SK-N-SH (cell line): ENCODE measurements around the gene SMIM44. TPM values are rescaled to one million over a fixed set of nuclear protein-coding genes. Genes with fewer than 3 reads are reported as not detected.
A peak's percentile ranks its signal among the peaks of the same experiment; 100 is the strongest.

Experiments used
- CTCF ChIA-PET: fragments of 300-600, 350-600 bp; formaldehyde crosslinking; extraction: SDS; loops from one replicate; lab custom pipeline; 2021; lab: Yijun Ruan, JAX
- POLR2A ChIA-PET: fragments of 350-600 bp; sonication (Branson Sonifier 250); formaldehyde crosslinking; extraction: SDS; loops from one replicate; lab custom pipeline; 2020; ENCODE audit warnings: antibody characterized with exemption, inconsistent platforms; lab: Yijun Ruan, JAX
- DNase-seq: peaks from one replicate; pipeline ENCODE4 v3.0.0; 2012
- H2AFZ ChIP-seq: fragments of 200-600 bp; sonication (generic); 2 replicates; pipeline ENCODE4 v1.8.1; 2016; ENCODE audit warnings: antibody characterized with exemption, mild to moderate bottlenecking, low read depth
- H3F3A ChIP-seq: fragments of 200-600 bp; sonication (generic); replicated peaks from 2 replicates; pipeline ENCODE3; 2016; ENCODE audit warnings: antibody characterized with exemption, mild to moderate bottlenecking; ENCODE audit not compliant: insufficient read depth
- H3K27ac ChIP-seq, 2 experiments: fragments of 200-500 bp in 1 of 2; fragments of 200-600 bp in 1 of 2; sonication (Bioruptor generic) in 1 of 2; sonication (generic), shearing (Covaris generic) in 1 of 2; 2 replicates each; pipeline versions ENCODE4 v1.5.1 to v1.6.1; 2014 to 2016; ENCODE audit warnings: low read depth in 2 of 2, inconsistent platforms in 1 of 2, low read length in 1 of 2, mild to moderate bottlenecking in 1 of 2, mixed read lengths in 1 of 2
- H3K27me3 ChIP-seq: fragments of 200-600 bp; sonication (generic), shearing (Covaris generic); 2 replicates; pipeline ENCODE4 v1.6.1; 2016; ENCODE audit warnings: mixed run types; ENCODE audit not compliant: insufficient read depth
- H3K36me3 ChIP-seq, 2 experiments: fragments of 200-500 bp in 1 of 2; fragments of 200-600 bp in 1 of 2; sonication (Bioruptor generic) in 1 of 2; sonication (generic) in 1 of 2; replicated peaks in 1 of 2; 2 replicates each; pipeline versions ENCODE3 to v1.5.1; 2014 to 2016; ENCODE audit warnings: low read length in 1 of 2, mild to moderate bottlenecking in 1 of 2; ENCODE audit not compliant: insufficient read depth in 2 of 2, control insufficient read depth in 1 of 2
- H3K4me1 ChIP-seq, 2 experiments: fragments of 200-500 bp in 1 of 2; fragments of 200-600 bp in 1 of 2; sonication (Bioruptor generic) in 1 of 2; sonication (generic), shearing (Covaris generic) in 1 of 2; 2 replicates each; pipeline versions ENCODE4 v1.5.1 to v1.6.1; 2014 to 2016; ENCODE audit warnings: low read depth in 1 of 2, low read length in 1 of 2, mixed run types in 1 of 2; ENCODE audit not compliant: insufficient read depth in 2 of 2, control insufficient read depth in 1 of 2
- H3K4me2 ChIP-seq: fragments of 200-600 bp; sonication (generic), shearing (Covaris generic); 2 replicates; pipeline ENCODE4 v1.6.1; 2017; ENCODE audit warnings: mixed run types
- H3K4me3 ChIP-seq, 2 experiments: fragments of 200-500 bp in 1 of 2; fragments of 200-600 bp in 1 of 2; sonication (Bioruptor generic) in 1 of 2; sonication (generic), shearing (Covaris generic) in 1 of 2; 2 replicates each; pipeline versions ENCODE4 v1.5.1 to v1.8.1; 2014 to 2016; ENCODE audit warnings: low read depth in 2 of 2, inconsistent platforms in 1 of 2, low read length in 1 of 2, mild to moderate bottlenecking in 1 of 2, mixed read lengths in 1 of 2, moderate library complexity in 1 of 2
- H3K79me2 ChIP-seq: fragments of 200-600 bp; sonication (generic); 2 replicates; pipeline ENCODE4 v1.8.1; 2017; ENCODE audit warnings: mild to moderate bottlenecking; ENCODE audit not compliant: insufficient read depth
- H3K9ac ChIP-seq: fragments of 200-600 bp; sonication (generic); 2 replicates; pipeline ENCODE4 v1.6.1; 2017; ENCODE audit warnings: mixed run types
- H3K9me2 ChIP-seq: fragments of 200-600 bp; sonication (generic); 2 replicates; pipeline ENCODE4 v1.6.1; 2017; ENCODE audit warnings: mixed run types
- H3K9me3 ChIP-seq: fragments of 200-600 bp; sonication (generic); 2 replicates; pipeline ENCODE4 v1.6.1; 2017; ENCODE audit warnings: mixed run types, mild to moderate bottlenecking, moderate library complexity
- H4K20me1 ChIP-seq: fragments of 200-600 bp; sonication (generic); 2 replicates; pipeline ENCODE4 v1.6.1; 2017; ENCODE audit warnings: mild to moderate bottlenecking, mixed run types; ENCODE audit not compliant: insufficient read depth
- ELF1 ChIP-seq: IDR thresholded peaks from 2 replicates; pipeline ENCODE4 v1.4.0; 2012
- EZH2phosphoT487 ChIP-seq: fragments of 200-600 bp; sonication (generic); IDR thresholded peaks from 2 replicates; pipeline ENCODE4 v1.6.1; 2017; ENCODE audit warnings: low read depth, mixed run types, mild to moderate bottlenecking, antibody characterized with exemption, moderate library complexity, borderline replicate concordance
- FOSL2 ChIP-seq: IDR thresholded peaks from 2 replicates; pipeline ENCODE4 v1.4.0; 2012; ENCODE audit warnings: low read depth, mild to moderate bottlenecking, moderate library complexity, borderline replicate concordance
- GABPA ChIP-seq: IDR thresholded peaks from 2 replicates; pipeline ENCODE4 v1.4.0; 2012; ENCODE audit warnings: low read depth, mild to moderate bottlenecking
- MEF2A ChIP-seq: IDR thresholded peaks from 2 replicates; pipeline ENCODE4 v1.4.0; 2012; ENCODE audit warnings: low read depth, borderline replicate concordance
- MXI1 ChIP-seq: IDR thresholded peaks from 2 replicates; pipeline ENCODE4 v1.6.1; 2012; ENCODE audit warnings: mild to moderate bottlenecking, low read depth, low read length, improper control_type of control experiment
- NFIC ChIP-seq: IDR thresholded peaks from 2 replicates; pipeline ENCODE4 v1.4.0; 2012; ENCODE audit warnings: borderline replicate concordance
- POLR2AphosphoS5 ChIP-seq: IDR thresholded peaks from 2 replicates; pipeline ENCODE4 v1.6.1; 2012; ENCODE audit warnings: low read depth, low read length
- RAD21 ChIP-seq: IDR thresholded peaks from 2 replicates; pipeline ENCODE4 v1.6.1; 2012; ENCODE audit warnings: mild to moderate bottlenecking, low read length
- RCOR1 ChIP-seq: fragments of 150-350 bp; IDR thresholded peaks from 2 replicates; pipeline ENCODE4 v1.6.1; 2017; ENCODE audit warnings: antibody characterized with exemption, low read length
- SIN3A ChIP-seq: IDR thresholded peaks from 2 replicates; pipeline ENCODE4 v1.6.1; 2012; ENCODE audit warnings: low read depth, mild to moderate bottlenecking, low read length, moderate library complexity, borderline replicate concordance
- SMC3 ChIP-seq: IDR thresholded peaks from 2 replicates; pipeline ENCODE4 v1.6.1; 2012; ENCODE audit warnings: low read depth, low read length, improper control_type of control experiment
- TAF1 ChIP-seq: IDR thresholded peaks from 2 replicates; pipeline ENCODE4 v1.6.1; 2012; ENCODE audit warnings: low read depth, mild to moderate bottlenecking, low read length, moderate library complexity, borderline replicate concordance
- TEAD4 ChIP-seq: IDR thresholded peaks from 2 replicates; pipeline ENCODE4 v1.4.0; 2012; ENCODE audit warnings: mild to moderate bottlenecking, borderline replicate concordance; ENCODE audit not compliant: insufficient read depth
- WGBS: methylation state at CpG from one replicate; pipeline ENCODE4 v1.1.6; 2017; ENCODE audit warnings: low lambda C conversion rate; 5-methylcytosine and 5-hydroxymethylcytosine counted together
- polyA plus RNA-seq, 3 experiments: library from polyadenylated mRNA; depleted of rRNA; stranded (reverse); fragments of >200 nt; gene quantifications; 2 replicates each; pipeline ENCODE4 v1.2.3, GENCODE V29; 2012
- TF ChIP-seq, protein P1 (sequence below): IDR thresholded peaks from 2 replicates; pipeline ENCODE4 v1.6.1; 2012; ENCODE audit warnings: mild to moderate bottlenecking, low read depth, low read length, moderate library complexity
- TF ChIP-seq, protein P2 (sequence below): IDR thresholded peaks from 2 replicates; pipeline ENCODE4 v1.4.0; 2012; ENCODE audit warnings: low read depth
- TF ChIP-seq, protein P3 (sequence below): fragments of 150-350 bp; IDR thresholded peaks from 2 replicates; pipeline ENCODE4 v1.6.1; 2017; ENCODE audit warnings: antibody characterized with exemption, low read length, low read depth, borderline replicate concordance
- TF ChIP-seq, protein P4 (sequence below): IDR thresholded peaks from 2 replicates; pipeline ENCODE4 v1.4.0; 2012; ENCODE audit warnings: low read depth, borderline replicate concordance
- TF ChIP-seq, protein P5 (sequence below): fragments of 200-600 bp; sonication (generic); IDR thresholded peaks from 2 replicates; pipeline ENCODE4 v1.6.1; 2017; ENCODE audit warnings: antibody characterized with exemption, mild to moderate bottlenecking, moderate library complexity

SMIM44 gene
- polyA plus RNA-seq, 1 of the 3 experiments (the other 2 are of a cell fraction): not detected

DNA sequence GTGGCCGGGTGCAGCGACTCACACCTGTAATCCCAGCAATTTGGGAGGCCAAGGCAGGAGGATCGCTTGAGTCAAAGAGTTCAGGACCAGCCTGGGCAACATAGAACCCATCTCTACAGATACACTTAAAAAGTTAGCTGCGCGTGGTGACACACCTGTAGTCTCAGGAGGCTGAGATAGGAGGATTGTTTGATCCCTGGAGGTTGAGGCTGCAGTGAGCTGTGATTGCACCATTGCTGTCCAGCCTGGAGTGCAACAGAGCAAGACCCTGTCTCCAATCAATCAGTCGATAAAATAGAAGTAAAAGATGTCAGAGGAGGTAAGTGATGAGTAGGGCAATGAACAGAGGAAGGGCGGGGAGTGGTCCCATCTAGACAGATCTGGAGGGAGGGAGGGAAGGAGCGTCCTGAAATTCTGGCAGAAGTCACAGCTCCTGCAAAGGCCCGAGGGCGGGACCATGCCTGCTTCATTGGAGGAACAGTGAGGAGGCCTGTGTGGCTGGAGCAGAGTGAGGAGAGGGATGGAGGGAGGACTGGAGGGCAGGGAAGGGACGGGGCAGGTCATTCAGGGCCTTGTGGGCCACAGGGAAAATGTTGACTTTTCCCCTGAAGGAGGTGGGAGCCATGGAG lies 12.6 kb downstream of the SMIM44 start:
- Histone ChIP-seq H3K4me1 (peaks cover 0 to 2% of the 10 kb centered on the region in 2 experiments; a peak in 1 of 4 replicates), H3K9me2 (no peaks in the 10 kb centered on the region), H3F3A (peaks cover 23% of the 10 kb centered on the region), H3K9me3 (no peaks in the 10 kb centered on the region), H3K4me2 (no peak overlapping the region), H3K36me3 (no peaks in the 10 kb centered on the region), H3K27ac (no peak overlapping the region), H3K79me2 (no peaks in the 10 kb centered on the region), H3K9ac (no peak overlapping the region), H2AFZ (no peak overlapping the region), H3K27me3 (no peaks in the 10 kb centered on the region; the same call in 1 of the 2 replicates), H4K20me1 (no peaks in the 10 kb centered on the region), H3K4me3 (no peak overlapping the region)
- peak; percentile 17 for DNase-seq
- POLR2A ChIA-PET: no interaction called here
- TF ChIP-seq MXI1: no peak
- TF ChIP-seq, protein P1, sequence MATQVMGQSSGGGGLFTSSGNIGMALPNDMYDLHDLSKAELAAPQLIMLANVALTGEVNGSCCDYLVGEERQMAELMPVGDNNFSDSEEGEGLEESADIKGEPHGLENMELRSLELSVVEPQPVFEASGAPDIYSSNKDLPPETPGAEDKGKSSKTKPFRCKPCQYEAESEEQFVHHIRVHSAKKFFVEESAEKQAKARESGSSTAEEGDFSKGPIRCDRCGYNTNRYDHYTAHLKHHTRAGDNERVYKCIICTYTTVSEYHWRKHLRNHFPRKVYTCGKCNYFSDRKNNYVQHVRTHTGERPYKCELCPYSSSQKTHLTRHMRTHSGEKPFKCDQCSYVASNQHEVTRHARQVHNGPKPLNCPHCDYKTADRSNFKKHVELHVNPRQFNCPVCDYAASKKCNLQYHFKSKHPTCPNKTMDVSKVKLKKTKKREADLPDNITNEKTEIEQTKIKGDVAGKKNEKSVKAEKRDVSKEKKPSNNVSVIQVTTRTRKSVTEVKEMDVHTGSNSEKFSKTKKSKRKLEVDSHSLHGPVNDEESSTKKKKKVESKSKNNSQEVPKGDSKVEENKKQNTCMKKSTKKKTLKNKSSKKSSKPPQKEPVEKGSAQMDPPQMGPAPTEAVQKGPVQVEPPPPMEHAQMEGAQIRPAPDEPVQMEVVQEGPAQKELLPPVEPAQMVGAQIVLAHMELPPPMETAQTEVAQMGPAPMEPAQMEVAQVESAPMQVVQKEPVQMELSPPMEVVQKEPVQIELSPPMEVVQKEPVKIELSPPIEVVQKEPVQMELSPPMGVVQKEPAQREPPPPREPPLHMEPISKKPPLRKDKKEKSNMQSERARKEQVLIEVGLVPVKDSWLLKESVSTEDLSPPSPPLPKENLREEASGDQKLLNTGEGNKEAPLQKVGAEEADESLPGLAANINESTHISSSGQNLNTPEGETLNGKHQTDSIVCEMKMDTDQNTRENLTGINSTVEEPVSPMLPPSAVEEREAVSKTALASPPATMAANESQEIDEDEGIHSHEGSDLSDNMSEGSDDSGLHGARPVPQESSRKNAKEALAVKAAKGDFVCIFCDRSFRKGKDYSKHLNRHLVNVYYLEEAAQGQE: no peak
- TF ChIP-seq GABPA: no peak
- TF ChIP-seq ELF1: no peak
- TF ChIP-seq RAD21: no peak
- no peak for TF ChIP-seq RCOR1
- TF ChIP-seq POLR2AphosphoS5: no peak
- TF ChIP-seq, protein P2, sequence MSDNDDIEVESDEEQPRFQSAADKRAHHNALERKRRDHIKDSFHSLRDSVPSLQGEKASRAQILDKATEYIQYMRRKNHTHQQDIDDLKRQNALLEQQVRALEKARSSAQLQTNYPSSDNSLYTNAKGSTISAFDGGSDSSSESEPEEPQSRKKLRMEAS: no peak
- TF ChIP-seq MEF2A: no peak
- TF ChIP-seq, protein P3, sequence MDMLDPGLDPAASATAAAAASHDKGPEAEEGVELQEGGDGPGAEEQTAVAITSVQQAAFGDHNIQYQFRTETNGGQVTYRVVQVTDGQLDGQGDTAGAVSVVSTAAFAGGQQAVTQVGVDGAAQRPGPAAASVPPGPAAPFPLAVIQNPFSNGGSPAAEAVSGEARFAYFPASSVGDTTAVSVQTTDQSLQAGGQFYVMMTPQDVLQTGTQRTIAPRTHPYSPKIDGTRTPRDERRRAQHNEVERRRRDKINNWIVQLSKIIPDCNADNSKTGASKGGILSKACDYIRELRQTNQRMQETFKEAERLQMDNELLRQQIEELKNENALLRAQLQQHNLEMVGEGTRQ: no peak
- TF ChIP-seq, protein P4, sequence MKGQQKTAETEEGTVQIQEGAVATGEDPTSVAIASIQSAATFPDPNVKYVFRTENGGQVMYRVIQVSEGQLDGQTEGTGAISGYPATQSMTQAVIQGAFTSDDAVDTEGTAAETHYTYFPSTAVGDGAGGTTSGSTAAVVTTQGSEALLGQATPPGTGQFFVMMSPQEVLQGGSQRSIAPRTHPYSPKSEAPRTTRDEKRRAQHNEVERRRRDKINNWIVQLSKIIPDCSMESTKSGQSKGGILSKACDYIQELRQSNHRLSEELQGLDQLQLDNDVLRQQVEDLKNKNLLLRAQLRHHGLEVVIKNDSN: no peak
- no peak for TF ChIP-seq TEAD4
- TF ChIP-seq SIN3A: no peak
- TF ChIP-seq, protein P5, sequence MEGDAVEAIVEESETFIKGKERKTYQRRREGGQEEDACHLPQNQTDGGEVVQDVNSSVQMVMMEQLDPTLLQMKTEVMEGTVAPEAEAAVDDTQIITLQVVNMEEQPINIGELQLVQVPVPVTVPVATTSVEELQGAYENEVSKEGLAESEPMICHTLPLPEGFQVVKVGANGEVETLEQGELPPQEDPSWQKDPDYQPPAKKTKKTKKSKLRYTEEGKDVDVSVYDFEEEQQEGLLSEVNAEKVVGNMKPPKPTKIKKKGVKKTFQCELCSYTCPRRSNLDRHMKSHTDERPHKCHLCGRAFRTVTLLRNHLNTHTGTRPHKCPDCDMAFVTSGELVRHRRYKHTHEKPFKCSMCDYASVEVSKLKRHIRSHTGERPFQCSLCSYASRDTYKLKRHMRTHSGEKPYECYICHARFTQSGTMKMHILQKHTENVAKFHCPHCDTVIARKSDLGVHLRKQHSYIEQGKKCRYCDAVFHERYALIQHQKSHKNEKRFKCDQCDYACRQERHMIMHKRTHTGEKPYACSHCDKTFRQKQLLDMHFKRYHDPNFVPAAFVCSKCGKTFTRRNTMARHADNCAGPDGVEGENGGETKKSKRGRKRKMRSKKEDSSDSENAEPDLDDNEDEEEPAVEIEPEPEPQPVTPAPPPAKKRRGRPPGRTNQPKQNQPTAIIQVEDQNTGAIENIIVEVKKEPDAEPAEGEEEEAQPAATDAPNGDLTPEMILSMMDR: no peak
- TF ChIP-seq SMC3: no peak
- no peak for TF ChIP-seq NFIC
- no peak for TF ChIP-seq FOSL2
- no peak for TF ChIP-seq EZH2phosphoT487
- TF ChIP-seq TAF1: no peak
- WGBS: 88% methylated on average over 11 of the region's 11 CpGs
- CTCF ChIA-PET: interaction anchor here (0.6 to 6.1 kb wide), 19 partner anchors 9 to 165 kb away, joined by 3 to 92 read pairs (median 4); partner anchors contain the start of gene SMIM44
